AG09309 (cell line): ENCODE results near the gene EEIG2.

Experiments
- DNase-seq: peaks from one replicate; pipeline ENCODE4 v3.0.0-alpha.2; 2010; ENCODE audit warnings: low read depth
- H3K4me3 ChIP-seq: 2 replicates; pipeline ENCODE4 v1.5.1; 2011; ENCODE audit warnings: mild to moderate bottlenecking, low read depth, low read length, moderate library complexity; ENCODE audit not compliant: control insufficient read depth
- CTCF ChIP-seq: IDR thresholded peaks from 2 replicates; pipeline ENCODE4 v1.5.1; 2011; ENCODE audit warnings: mild to moderate bottlenecking, low read depth, low read length, inconsistent platforms; ENCODE audit not compliant: insufficient read depth, control insufficient read depth; ENCODE audit errors: missing control alignments

Gene EEIG2

GRCh38 chr1:108523829-108524228 lies 36.1 kb upstream of the EEIG2 start:
- no peak for TF ChIP-seq CTCF
- H3K4me3 ChIP-seq: no peak overlapping the region
- no peak for DNase-seq

- no peak for DNase-seq
- H3K4me3 ChIP-seq: no peak overlapping the region
- TF ChIP-seq CTCF: no peak
Measured at GRCh38 chr1:108524676-108525075, 35.2 kb upstream of the EEIG2 start.

- TF ChIP-seq CTCF: no peak
- no peak overlapping the region for H3K4me3 ChIP-seq
- no peak for DNase-seq
Measured at GRCh38 chr1:108527135-108527534, 32.8 kb upstream of the EEIG2 start.

GRCh38 chr1:108527837-108528236 lies 32.1 kb upstream of the EEIG2 start:
- no peak for TF ChIP-seq CTCF
- no peak for DNase-seq
- no peak overlapping the region for H3K4me3 ChIP-seq

- TF ChIP-seq CTCF: no peak
- DNase-seq: no peak
- no peak overlapping the region for H3K4me3 ChIP-seq
Measured at GRCh38 chr1:108531444-108531843, 28.5 kb upstream of the EEIG2 start.

- no peak for DNase-seq
- TF ChIP-seq CTCF: no peak
- no peak overlapping the region for H3K4me3 ChIP-seq
Measured at GRCh38 chr1:108532730-108533129, 27.2 kb upstream of the EEIG2 start.

GRCh38 chr1:108533351-108534083 lies 26.4 kb upstream of the EEIG2 start:
- no peak for TF ChIP-seq CTCF
- no peak for DNase-seq
- H3K4me3 ChIP-seq: no peak overlapping the region
